ENCODE data around the gene VWA8.

Gene VWA8

DNA sequence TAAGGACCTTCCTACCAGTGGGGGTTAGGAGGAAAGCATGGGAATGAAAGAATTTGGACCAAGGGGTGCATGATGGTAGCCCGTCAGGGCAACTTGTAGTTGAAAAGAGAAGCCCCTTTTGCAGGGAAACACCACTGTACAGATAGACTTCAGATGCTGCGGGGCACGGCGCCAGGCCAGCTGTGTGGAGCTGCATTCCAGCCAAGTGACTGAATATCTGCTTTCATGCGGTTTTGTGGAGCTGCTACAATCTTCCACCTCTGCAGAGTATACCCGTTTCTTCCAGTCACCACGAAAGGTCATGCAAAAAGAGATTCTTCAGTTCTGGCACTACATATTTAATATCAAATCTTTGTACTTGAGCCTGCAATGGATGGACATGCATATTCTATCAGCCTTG, 398.8 kb downstream of the VWA8 start:
- ATAC-seq (ENCODE audit: low read depth) (no peak), DNase-seq (ENCODE audit: low spot score in 2 of 2) (no peak)
- Mint-ChIP-seq H3K9me3 (no peaks in the 10 kb centered on the region), H3K27ac (no peak overlapping the region), H3K27me3 (no peaks in the 10 kb centered on the region), H3K36me3 (peaks cover 2% of the 10 kb centered on the region), H3K4me3 (no peak overlapping the region), H3K4me1 (no peaks in the 10 kb centered on the region)

GRCh38 chr13:41561170-41561569, 399.7 kb downstream of the VWA8 start:
- ATAC-seq (ENCODE audit: low read depth) (no peak), DNase-seq (ENCODE audit: low spot score in 2 of 2) (no peak)
- peaks cover 2% of the 10 kb centered on the region for H3K36me3 Mint-ChIP-seq
- no peak overlapping the region for H3K4me3 Mint-ChIP-seq
- H3K27ac Mint-ChIP-seq = no peak overlapping the region
- no peaks in the 10 kb centered on the region for H3K9me3 Mint-ChIP-seq
- no peaks in the 10 kb centered on the region for H3K27me3 Mint-ChIP-seq
- H3K4me1 Mint-ChIP-seq = no peaks in the 10 kb centered on the region

DNA sequence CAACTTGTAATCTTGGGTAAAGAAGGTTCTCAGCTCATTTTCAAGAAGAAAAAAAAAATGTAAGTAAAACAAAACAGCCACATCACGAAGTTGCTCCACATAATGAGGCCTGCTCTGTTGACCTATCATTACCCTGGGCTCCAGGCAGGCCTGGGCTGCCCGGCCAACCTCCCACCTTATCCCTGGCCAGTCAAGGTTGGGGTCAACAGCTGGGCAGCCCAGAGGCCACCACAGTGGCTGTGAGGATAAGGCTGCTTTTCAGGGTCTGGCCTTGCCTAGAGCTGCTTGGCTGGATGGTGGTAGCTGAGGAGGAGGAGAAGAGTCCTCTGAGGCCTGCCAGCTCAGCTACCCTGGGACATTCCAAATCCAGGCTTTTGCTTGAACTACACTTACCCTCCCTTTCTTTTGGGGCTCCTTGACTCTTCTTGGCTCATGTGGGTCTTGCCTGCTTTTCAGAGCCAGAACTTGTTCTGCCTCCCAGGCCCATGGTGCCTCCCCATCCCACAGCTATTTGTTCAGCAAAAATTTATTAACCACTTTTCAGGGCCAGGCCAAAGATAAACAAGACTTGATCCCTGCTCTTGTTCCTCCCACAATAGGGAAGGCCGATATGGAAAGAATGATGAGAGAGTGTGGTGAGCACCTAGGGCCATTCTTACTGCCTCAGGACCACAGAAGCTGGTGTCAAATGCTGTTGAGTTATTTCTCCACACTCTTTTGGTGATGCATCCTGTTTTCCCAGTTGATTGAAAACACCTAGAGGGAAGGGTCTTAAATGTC, 401.9 kb downstream of the VWA8 start:
- Mint-ChIP-seq H3K36me3 (no peaks in the 10 kb centered on the region), H3K27ac (no peak overlapping the region), H3K9me3 (no peaks in the 10 kb centered on the region)

GRCh38 chr13:41557719-41558118, 403.2 kb downstream of the VWA8 start:
- no peak for DNase-seq (ENCODE audit: low spot score in 2 of 2)

More for the DNA sequence above, 401.9 kb downstream of the VWA8 start:
- peaks cover 15% of the 10 kb centered on the region for H3K4me1 Mint-ChIP-seq
- no peaks in the 10 kb centered on the region for H3K27me3 Mint-ChIP-seq
- ATAC-seq (ENCODE audit: low read depth) = no peak
- no peak for DNase-seq (ENCODE audit: low spot score in 2 of 2)
- H3K4me3 Mint-ChIP-seq = no peak overlapping the region

DNA sequence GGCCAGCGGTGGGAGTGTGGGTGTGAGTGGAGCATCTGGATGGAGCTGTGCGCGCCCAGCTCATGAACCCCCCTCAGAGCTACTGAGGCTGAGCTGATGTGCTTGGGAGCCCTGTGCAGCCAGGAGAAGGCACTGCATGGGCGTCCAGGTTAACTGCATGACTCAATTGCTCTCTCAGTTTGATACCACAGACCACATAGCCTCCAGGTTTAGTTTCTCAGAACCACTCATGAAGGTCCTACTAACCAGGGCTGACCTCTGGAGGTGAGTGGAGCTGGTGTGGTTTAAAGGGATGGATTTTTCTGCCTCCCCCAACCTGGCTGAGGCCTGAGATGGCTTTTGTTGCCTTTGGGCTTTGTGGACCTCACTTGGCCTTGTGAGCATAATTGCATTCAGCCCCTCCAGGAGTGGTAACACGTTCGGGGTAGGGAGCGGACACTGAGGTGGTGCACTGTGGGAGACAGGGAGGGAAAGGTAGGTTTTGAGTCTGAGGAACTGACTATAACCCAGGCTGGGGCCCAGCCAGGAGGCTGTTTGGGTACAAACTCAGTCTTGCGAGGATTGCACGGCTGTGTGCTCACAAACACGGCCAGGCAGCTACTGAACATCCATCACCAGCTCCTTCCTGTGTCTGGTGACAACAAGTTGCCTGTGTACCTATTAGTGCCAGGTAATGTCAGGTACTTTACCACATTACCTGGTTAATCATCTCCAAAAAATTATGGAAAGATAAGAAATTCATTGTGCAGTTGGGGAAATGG, 406.1 kb downstream of the VWA8 start:
- Mint-ChIP-seq H3K9me3 (no peaks in the 10 kb centered on the region), H3K36me3 (no peaks in the 10 kb centered on the region), H3K27ac (peak overlapping the region; percentile 55), H3K27me3 (no peaks in the 10 kb centered on the region), H3K4me3 (peak overlapping the region; percentile 25), H3K4me1 (peaks cover 15% of the 10 kb centered on the region)
- DNase-seq (ENCODE audit: low spot score in 2 of 2) = peak; percentile 14 to 31
- ATAC-seq (ENCODE audit: low read depth) = peak; percentile 98

More at GRCh38 chr13:41557719-41558118, 403.2 kb downstream of the VWA8 start:
- Mint-ChIP-seq H3K9me3 (no peaks in the 10 kb centered on the region), H3K4me3 (no peak overlapping the region), H3K27ac (no peak overlapping the region), H3K27me3 (no peaks in the 10 kb centered on the region), H3K4me1 (peaks cover 15% of the 10 kb centered on the region), H3K36me3 (no peaks in the 10 kb centered on the region)
- ATAC-seq (ENCODE audit: low read depth) = no peak

DNA sequence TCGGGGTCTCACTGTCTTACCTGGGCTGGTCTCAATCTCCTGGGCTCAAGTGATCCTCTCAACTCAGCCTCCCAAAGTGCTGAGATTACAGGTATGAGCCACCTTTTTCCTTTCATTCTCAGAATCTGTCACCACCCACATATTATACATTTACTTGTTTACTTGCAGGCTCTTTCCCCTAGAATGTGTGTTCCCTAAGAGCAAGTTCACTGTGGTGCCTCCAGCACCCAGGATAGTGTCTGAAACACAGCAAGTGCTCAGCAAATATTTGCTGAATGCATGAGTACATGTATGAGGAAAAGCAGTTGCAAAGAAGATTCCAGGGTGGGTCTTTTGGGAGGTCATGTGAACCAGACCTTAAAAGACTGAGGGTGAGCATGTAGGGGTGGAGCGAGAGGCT, 406.7 kb downstream of the VWA8 start:
- Mint-ChIP-seq H3K27me3 (no peaks in the 10 kb centered on the region), H3K4me3 (peak overlapping the region; percentile 1), H3K36me3 (no peaks in the 10 kb centered on the region), H3K27ac (no peak overlapping the region), H3K9me3 (no peaks in the 10 kb centered on the region), H3K4me1 (peaks cover 15% of the 10 kb centered on the region)
- DNase-seq (ENCODE audit: low spot score in 2 of 2) (no peak), ATAC-seq (ENCODE audit: low read depth) (no peak)

- Mint-ChIP-seq H3K9me3 (no peaks in the 10 kb centered on the region), H3K36me3 (no peaks in the 10 kb centered on the region), H3K4me3 (no peak overlapping the region), H3K4me1 (peaks cover 15% of the 10 kb centered on the region), H3K27me3 (peaks cover 3% of the 10 kb centered on the region), H3K27ac (no peak overlapping the region)
- ATAC-seq (ENCODE audit: low read depth) (no peak), DNase-seq (ENCODE audit: low spot score in 2 of 2) (no peak)
Observed at GRCh38 chr13:41552031-41552430, 408.9 kb downstream of the VWA8 start.

- no peaks in the 10 kb centered on the region for H3K36me3 Mint-ChIP-seq
- peaks cover 4% of the 10 kb centered on the region for H3K27me3 Mint-ChIP-seq
- H3K9me3 Mint-ChIP-seq = no peaks in the 10 kb centered on the region
- H3K4me3 Mint-ChIP-seq = no peak overlapping the region
- H3K4me1 Mint-ChIP-seq = peaks cover 13% of the 10 kb centered on the region
- ATAC-seq (ENCODE audit: low read depth) (no peak), DNase-seq (ENCODE audit: low spot score in 2 of 2) (no peak)
- no peak overlapping the region for H3K27ac Mint-ChIP-seq
Observed at GRCh38 chr13:41550276-41550675, 410.6 kb downstream of the VWA8 start.

DNA sequence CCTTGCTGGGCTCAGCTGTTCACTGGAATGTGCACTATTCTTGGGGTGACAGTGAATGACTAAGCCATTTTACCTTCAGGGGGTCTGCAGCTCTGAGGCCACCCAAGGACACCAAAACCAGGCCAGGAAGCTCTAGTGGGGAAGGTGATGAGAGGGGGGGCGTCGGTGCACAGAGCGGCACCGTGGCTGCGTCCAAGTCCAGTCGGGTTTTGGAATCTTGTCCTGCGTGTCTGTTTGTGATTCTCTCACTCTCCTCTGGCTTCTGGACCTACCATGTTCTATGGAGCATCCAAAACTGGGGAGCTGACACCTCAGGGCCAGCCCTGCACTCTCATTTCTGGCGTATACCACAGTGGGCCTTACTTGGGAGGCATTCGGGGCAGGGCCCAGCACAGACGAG, 411.4 kb downstream of the VWA8 start:
- Mint-ChIP-seq H3K4me3 (no peak overlapping the region), H3K4me1 (peaks cover 5% of the 10 kb centered on the region), H3K27ac (no peak overlapping the region), H3K36me3 (no peaks in the 10 kb centered on the region), H3K27me3 (peaks cover 4% of the 10 kb centered on the region), H3K9me3 (no peaks in the 10 kb centered on the region)
- no peak for ATAC-seq (ENCODE audit: low read depth)
- no peak for DNase-seq (ENCODE audit: low spot score in 2 of 2)

- no peak for ATAC-seq (ENCODE audit: low read depth)
- H3K27ac Mint-ChIP-seq = no peak overlapping the region
- H3K9me3 Mint-ChIP-seq = no peaks in the 10 kb centered on the region
- peaks cover 4% of the 10 kb centered on the region for H3K27me3 Mint-ChIP-seq
- no peak overlapping the region for H3K4me3 Mint-ChIP-seq
- no peaks in the 10 kb centered on the region for H3K4me1 Mint-ChIP-seq
- H3K36me3 Mint-ChIP-seq = no peaks in the 10 kb centered on the region
- DNase-seq (ENCODE audit: low spot score in 2 of 2) = no peak
Observed at GRCh38 chr13:41548910-41549309, 412.0 kb downstream of the VWA8 start.

GRCh38 chr13:41548031-41548430, 412.9 kb downstream of the VWA8 start:
- H3K4me1 Mint-ChIP-seq = no peaks in the 10 kb centered on the region
- no peak for DNase-seq (ENCODE audit: low spot score in 2 of 2)
- H3K27me3 Mint-ChIP-seq = peaks cover 4% of the 10 kb centered on the region
- H3K27ac Mint-ChIP-seq = no peak overlapping the region
- no peaks in the 10 kb centered on the region for H3K36me3 Mint-ChIP-seq
- ATAC-seq (ENCODE audit: low read depth) = no peak
- no peaks in the 10 kb centered on the region for H3K9me3 Mint-ChIP-seq
- no peak overlapping the region for H3K4me3 Mint-ChIP-seq

DNA sequence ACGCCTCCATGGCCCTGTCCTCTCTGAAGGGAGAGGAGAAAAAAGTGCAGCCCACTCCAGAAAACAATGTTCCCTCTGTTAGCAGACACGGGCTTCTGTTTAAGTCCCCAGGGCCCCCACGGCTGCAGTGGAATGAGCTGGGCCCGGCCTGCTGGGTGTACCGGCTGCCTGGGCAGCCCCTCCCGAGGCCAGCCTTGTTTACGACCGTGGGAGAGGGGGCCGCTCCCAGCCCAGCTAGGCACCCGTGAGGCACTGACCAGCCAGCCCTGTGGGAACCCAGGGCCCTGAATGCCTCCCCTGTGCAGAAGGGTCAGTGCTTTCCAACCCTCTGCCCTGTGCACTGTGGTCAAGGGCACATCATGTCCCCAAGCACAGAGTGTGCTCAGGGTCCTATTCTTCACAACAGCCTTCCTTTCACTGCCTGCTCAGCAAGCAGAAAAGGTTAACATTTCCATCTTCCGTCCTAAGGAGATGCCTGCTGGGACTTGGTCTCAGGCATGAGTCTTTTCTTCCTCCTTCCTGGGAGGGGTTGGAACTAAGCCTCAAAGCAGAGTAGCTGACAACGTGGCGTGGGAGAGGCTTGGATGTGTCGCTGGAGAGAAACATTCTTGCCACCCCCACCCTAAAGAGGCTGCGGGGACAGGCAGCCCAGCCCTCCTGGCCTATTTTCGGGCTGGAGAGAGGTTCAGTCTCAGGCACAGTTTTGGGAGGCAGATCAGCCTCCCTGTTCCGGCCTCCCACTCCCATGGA, 413.5 kb downstream of the VWA8 start:
- H3K27me3 Mint-ChIP-seq = peaks cover 4% of the 10 kb centered on the region
- DNase-seq (ENCODE audit: low spot score in 2 of 2) (no peak), ATAC-seq (ENCODE audit: low read depth) (no peak)
- H3K9me3 Mint-ChIP-seq = no peaks in the 10 kb centered on the region
- no peak overlapping the region for H3K4me3 Mint-ChIP-seq
- H3K4me1 Mint-ChIP-seq = no peaks in the 10 kb centered on the region
- no peaks in the 10 kb centered on the region for H3K36me3 Mint-ChIP-seq
- H3K27ac Mint-ChIP-seq = no peak overlapping the region

DNA sequence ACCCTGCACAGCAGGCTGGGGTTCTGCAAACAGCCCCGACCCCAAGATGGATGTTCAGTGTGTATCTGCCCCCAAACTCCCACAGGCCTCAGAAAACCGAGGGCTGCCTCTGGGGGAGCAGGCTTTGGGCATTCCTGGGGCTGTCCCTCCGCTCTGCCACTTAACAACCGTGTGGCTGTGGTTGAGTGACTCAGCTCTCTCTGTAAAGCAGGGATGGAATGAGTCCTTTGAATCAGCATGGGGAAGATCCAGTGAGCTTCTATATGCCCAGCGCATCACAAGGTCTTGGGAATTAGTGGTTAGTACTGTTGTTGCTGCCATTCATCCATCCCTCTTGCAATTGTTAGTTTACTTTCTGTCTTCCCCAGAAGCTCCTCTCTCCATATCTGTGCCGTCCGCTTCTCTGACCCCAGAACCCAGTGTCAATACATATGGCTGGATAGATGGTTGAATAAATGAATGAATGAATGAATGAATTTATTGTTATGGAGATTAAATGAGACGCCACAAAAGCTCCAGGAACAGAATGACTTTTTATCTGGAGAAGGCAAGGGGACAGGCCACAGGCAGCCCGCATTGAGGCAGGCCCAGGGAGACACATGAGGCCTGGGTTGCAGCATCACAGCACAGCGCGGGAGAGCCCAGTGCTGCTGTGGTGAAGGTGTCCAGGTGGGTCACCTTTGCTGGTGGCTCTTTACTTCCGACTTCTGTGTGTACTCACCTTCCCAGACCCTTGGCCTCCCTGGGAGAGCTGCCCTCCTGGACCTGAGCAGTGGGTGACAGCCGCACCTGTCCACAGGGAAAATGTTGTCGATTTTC, 414.3 kb downstream of the VWA8 start:
- Mint-ChIP-seq H3K4me1 (no peaks in the 10 kb centered on the region), H3K27ac (no peak overlapping the region), H3K27me3 (peaks cover 4% of the 10 kb centered on the region), H3K9me3 (no peaks in the 10 kb centered on the region), H3K4me3 (no peak overlapping the region), H3K36me3 (no peaks in the 10 kb centered on the region)
- DNase-seq (ENCODE audit: low spot score in 2 of 2) (no peak), ATAC-seq (ENCODE audit: low read depth) (no peak)

DNA sequence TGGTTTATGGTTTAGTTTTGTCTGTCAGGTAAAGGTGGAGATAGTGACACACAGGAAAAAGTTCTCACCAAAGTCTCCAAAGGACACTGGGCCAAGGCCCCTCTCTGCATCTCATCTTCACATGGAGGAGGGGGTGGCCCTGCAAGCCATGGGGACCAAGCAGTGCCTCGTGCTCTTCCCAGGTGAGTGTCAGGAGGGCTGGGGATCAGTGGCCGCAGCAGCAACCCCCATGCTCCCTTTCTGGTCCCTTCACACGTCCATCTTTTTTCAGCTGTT, 415.5 kb downstream of the VWA8 start:
- H3K9me3 Mint-ChIP-seq = no peaks in the 10 kb centered on the region
- peaks cover 2% of the 10 kb centered on the region for H3K36me3 Mint-ChIP-seq
- peaks cover 4% of the 10 kb centered on the region for H3K27me3 Mint-ChIP-seq
- DNase-seq (ENCODE audit: low spot score in 2 of 2) (no peak), ATAC-seq (ENCODE audit: low read depth) (no peak)
- H3K4me3 Mint-ChIP-seq = no peak overlapping the region
- H3K4me1 Mint-ChIP-seq = no peaks in the 10 kb centered on the region
- no peak overlapping the region for H3K27ac Mint-ChIP-seq

Measured in memory B cell (primary cell).